Effector memory CD8-positive, alpha-beta T cell (primary cell): ENCODE data around the gene ZNF644.
A peak's percentile ranks its signal among the peaks of the same experiment; 100 is the strongest.
"Not testable (repeated sequence)": the region's sequence is repeated elsewhere in the genome, so short reads cannot be mapped to it uniquely, and the experiment has no call there.

ENCODE experiments used
- ATAC-seq: fragments of 150-1000 bp; cut with Tn5 transposase; replicated peaks from 2 replicates; pipeline ENCODE4 v1.10.0; 2021; ENCODE audit warnings: mild to moderate bottlenecking, moderate library complexity
- DNase-seq, 3 experiments: peaks; one replicate each; pipeline ENCODE4 v3.0.0; 2021
- H3K27ac Mint-ChIP-seq, 2 donors: one replicate each; pipeline ENCODE4 v1.8.0; 2022; ENCODE audit warnings: mild to moderate bottlenecking in 2 of 2, mixed read lengths in 2 of 2, moderate library complexity in 2 of 2
- H3K27me3 Mint-ChIP-seq, 2 donors: one replicate each; pipeline ENCODE4 v1.8.0; 2022; ENCODE audit warnings: mixed read lengths in 2 of 2
- H3K36me3 Mint-ChIP-seq: one replicate; pipeline ENCODE4 v1.8.0; 2022; ENCODE audit warnings: mild to moderate bottlenecking, moderate library complexity, mixed read lengths; ENCODE audit not compliant: insufficient read depth
- H3K4me1 Mint-ChIP-seq, 2 donors: one replicate each; pipeline ENCODE4 v1.8.0; 2022; ENCODE audit warnings: low read depth in 2 of 2, mixed read lengths in 2 of 2
- H3K4me3 Mint-ChIP-seq, 2 donors: one replicate each; pipeline ENCODE4 v1.8.0; 2022; ENCODE audit warnings: mild to moderate bottlenecking in 2 of 2, mixed read lengths in 2 of 2, moderate library complexity in 2 of 2
- H3K9me3 Mint-ChIP-seq, 2 donors: one replicate each; pipeline ENCODE4 v1.8.0; 2022; ENCODE audit warnings: mixed read lengths in 2 of 2

ZNF644 gene

GRCh38 chr1:90957497-90957896, 64.3 kb downstream of the ZNF644 start:
- H3K27ac Mint-ChIP-seq: no peak overlapping the region
- peaks cover 47 to 68% of the 10 kb centered on the region in 2 donors for H3K4me1 Mint-ChIP-seq
- H3K27me3 Mint-ChIP-seq: no peaks in the 10 kb centered on the region
- peaks cover 6% of the 10 kb centered on the region for H3K36me3 Mint-ChIP-seq
- peak overlapping the region in 1 of 2 donors; percentile 3 for H3K4me3 Mint-ChIP-seq
- no peaks in the 10 kb centered on the region for H3K9me3 Mint-ChIP-seq
- no peak for DNase-seq
- no peak for ATAC-seq

- H3K4me3 Mint-ChIP-seq: no peak overlapping the region
- H3K9me3 Mint-ChIP-seq: no peaks in the 10 kb centered on the region
- H3K36me3 Mint-ChIP-seq: peaks cover 6% of the 10 kb centered on the region
- no peak for DNase-seq
- no peak overlapping the region for H3K27ac Mint-ChIP-seq
- no peak for ATAC-seq
- H3K27me3 Mint-ChIP-seq: no peaks in the 10 kb centered on the region
- H3K4me1 Mint-ChIP-seq: peaks cover 59 to 81% of the 10 kb centered on the region in 2 donors
Measured at GRCh38 chr1:90955769-90956168, 66.1 kb downstream of the ZNF644 start.

GRCh38 chr1:90952906-90953305, 68.9 kb downstream of the ZNF644 start:
- no peak for ATAC-seq
- H3K4me3 Mint-ChIP-seq: no peak overlapping the region
- peak overlapping the region in 1 of 2 donors; percentile 0 for H3K27ac Mint-ChIP-seq

GRCh38 chr1:90951009-90951408, 70.8 kb downstream of the ZNF644 start:
- ATAC-seq (no peak), DNase-seq (no peak)
- Mint-ChIP-seq H3K27ac (peak overlapping the region in 1 of 2 donors; percentile 0), H3K4me3 (no peak overlapping the region), H3K9me3 (no peaks in the 10 kb centered on the region), H3K4me1 (peaks cover 39 to 64% of the 10 kb centered on the region in 2 donors), H3K27me3 (no peaks in the 10 kb centered on the region), H3K36me3 (peaks cover 11% of the 10 kb centered on the region)

More at GRCh38 chr1:90952906-90953305, 68.9 kb downstream of the ZNF644 start:
- Mint-ChIP-seq H3K36me3 (peaks cover 11% of the 10 kb centered on the region), H3K9me3 (no peaks in the 10 kb centered on the region), H3K27me3 (no peaks in the 10 kb centered on the region), H3K4me1 (peaks cover 44 to 69% of the 10 kb centered on the region in 2 donors)
- no peak for DNase-seq

- Mint-ChIP-seq H3K36me3 (peaks cover 7% of the 10 kb centered on the region), H3K4me3 (no peak overlapping the region), H3K27ac (no peak overlapping the region), H3K27me3 (no peaks in the 10 kb centered on the region), H3K4me1 (peaks cover 29 to 65% of the 10 kb centered on the region in 2 donors), H3K9me3 (no peaks in the 10 kb centered on the region)
- no peak for DNase-seq
- ATAC-seq: no peak
Measured at GRCh38 chr1:90948301-90948700, 73.5 kb downstream of the ZNF644 start.

GRCh38 chr1:90946630-90947029, 75.2 kb downstream of the ZNF644 start:
- Mint-ChIP-seq H3K36me3 (peaks cover 7% of the 10 kb centered on the region), H3K27me3 (no peaks in the 10 kb centered on the region), H3K4me3 (peak overlapping the region in 1 of 2 donors; percentile 28), H3K4me1 (peaks cover 19 to 50% of the 10 kb centered on the region in 2 donors), H3K27ac (peak overlapping the region in 1 of 2 donors; percentile 71), H3K9me3 (no peaks in the 10 kb centered on the region)
- DNase-seq (no peak), ATAC-seq (no peak)

- H3K36me3 Mint-ChIP-seq: peaks cover 17% of the 10 kb centered on the region
- H3K9me3 Mint-ChIP-seq: no peaks in the 10 kb centered on the region
- peaks cover 12 to 44% of the 10 kb centered on the region in 2 donors for H3K4me1 Mint-ChIP-seq
- ATAC-seq: no peak
- no peaks in the 10 kb centered on the region for H3K27me3 Mint-ChIP-seq
- H3K4me3 Mint-ChIP-seq: no peak overlapping the region
- DNase-seq: no peak
- peak overlapping the region in 1 of 2 donors; percentile 16 for H3K27ac Mint-ChIP-seq
Measured at GRCh38 chr1:90945287-90945686, 76.5 kb downstream of the ZNF644 start.

GRCh38 chr1:90943966-90944365, 77.9 kb downstream of the ZNF644 start:
- peaks cover 20 to 54% of the 10 kb centered on the region in 2 donors for H3K4me1 Mint-ChIP-seq
- no peaks in the 10 kb centered on the region for H3K27me3 Mint-ChIP-seq
- H3K36me3 Mint-ChIP-seq: peaks cover 22% of the 10 kb centered on the region
- DNase-seq (no peak), ATAC-seq (no peak)
- no peak overlapping the region for H3K4me3 Mint-ChIP-seq
- no peaks in the 10 kb centered on the region for H3K9me3 Mint-ChIP-seq
- H3K27ac Mint-ChIP-seq: no peak overlapping the region

- Mint-ChIP-seq H3K4me1 (peaks cover 24 to 61% of the 10 kb centered on the region in 2 donors), H3K9me3 (no peaks in the 10 kb centered on the region), H3K4me3 (no peak overlapping the region), H3K36me3 (peaks cover 43% of the 10 kb centered on the region), H3K27me3 (no peaks in the 10 kb centered on the region), H3K27ac (no peak overlapping the region)
- DNase-seq: no peak
- no peak for ATAC-seq
Measured at GRCh38 chr1:90940746-90941145, 81.1 kb downstream of the ZNF644 start.

GRCh38 chr1:90936731-90937130, 85.1 kb downstream of the ZNF644 start:
- H3K36me3 Mint-ChIP-seq: peaks cover 54% of the 10 kb centered on the region
- H3K9me3 Mint-ChIP-seq: no peaks in the 10 kb centered on the region
- ATAC-seq (no peak), DNase-seq (no peak)
- peak overlapping the region in 1 of 2 donors; percentile 4 for H3K27ac Mint-ChIP-seq
- no peak overlapping the region for H3K4me3 Mint-ChIP-seq
- no peaks in the 10 kb centered on the region for H3K27me3 Mint-ChIP-seq
- peaks cover 25 to 64% of the 10 kb centered on the region in 2 donors for H3K4me1 Mint-ChIP-seq

GRCh38 chr1:90936061-90936460, 85.8 kb downstream of the ZNF644 start:
- Mint-ChIP-seq H3K27ac (no peak overlapping the region), H3K4me3 (no peak overlapping the region), H3K9me3 (no peaks in the 10 kb centered on the region), H3K4me1 (peaks cover 27 to 70% of the 10 kb centered on the region in 2 donors), H3K36me3 (peaks cover 52% of the 10 kb centered on the region), H3K27me3 (no peaks in the 10 kb centered on the region)
- DNase-seq: no peak
- ATAC-seq: no peak

- DNase-seq, H3K4me3 Mint-ChIP-seq, H3K27me3 Mint-ChIP-seq, H3K9me3 Mint-ChIP-seq, ATAC-seq: not testable (repeated sequence)
- H3K4me1 Mint-ChIP-seq: peaks cover 45 to 80% of the 10 kb centered on the region in 2 donors
- H3K27ac Mint-ChIP-seq: peak overlapping the region in 1 of 2 donors; percentile 9
- H3K36me3 Mint-ChIP-seq: peaks cover 13% of the 10 kb centered on the region
Measured at GRCh38 chr1:90928231-90928630, 93.6 kb downstream of the ZNF644 start.

GRCh38 chr1:90927674-90928073, 94.2 kb downstream of the ZNF644 start:
- not testable (repeated sequence) for H3K27me3 Mint-ChIP-seq, H3K4me3 Mint-ChIP-seq, ATAC-seq, H3K9me3 Mint-ChIP-seq, H3K27ac Mint-ChIP-seq, DNase-seq
- Mint-ChIP-seq H3K36me3 (peaks cover 12% of the 10 kb centered on the region), H3K4me1 (peaks cover 49 to 82% of the 10 kb centered on the region in 2 donors)

- H3K9me3 Mint-ChIP-seq: no peaks in the 10 kb centered on the region
- no peaks in the 10 kb centered on the region for H3K27me3 Mint-ChIP-seq
- no peak overlapping the region for H3K27ac Mint-ChIP-seq
- H3K4me3 Mint-ChIP-seq: peak overlapping the region; percentile 0 to 23
- H3K36me3 Mint-ChIP-seq: peaks cover 15% of the 10 kb centered on the region
- DNase-seq: no peak
- no peak for ATAC-seq
- H3K4me1 Mint-ChIP-seq: peaks cover 55 to 85% of the 10 kb centered on the region in 2 donors
Measured at GRCh38 chr1:90926971-90927370, 94.9 kb downstream of the ZNF644 start.
